IMR-90 (cell line): Measurements from ENCODE around the gene EDA. TPM values are rescaled to one million over a fixed set of nuclear protein-coding genes. Genes with fewer than 3 reads are reported as not detected.
"Not testable (repeated sequence)": the region's sequence is repeated elsewhere in the genome, so short reads cannot be mapped to it uniquely, and the experiment has no call there.

Experiments used
- ATAC-seq: fragments of 200-7000 bp; cut with Tn5 transposase; 2 replicates; pipeline ENCODE4 v1.9.1; 2020; ENCODE audit warnings: low read depth, mild to moderate bottlenecking, moderate library complexity
- BruUV-seq: library from RNA; stranded (reverse); fragments of 400-500 nt; replicated peaks from 2 replicates; lab custom pipeline; 2021; lab: Mats Ljungman, UMichigan
- CTCF ChIA-PET: fragments of 300-600 bp; formaldehyde crosslinking; extraction: SDS; loops from one replicate; lab custom pipeline; 2021; ENCODE audit warnings: antibody characterized with exemption; lab: Yijun Ruan, JAX
- POLR2A ChIA-PET: fragments of 300-600 bp; sonication (Branson Sonifier 250); formaldehyde crosslinking; loops from one replicate; lab custom pipeline; 2022; ENCODE audit warnings: antibody characterized with exemption; ENCODE audit not compliant: unreplicated experiment; lab: Charles Lee
- DNase-seq: peaks from one replicate; pipeline ENCODE4 v3.0.0; 2013
- H2AFZ ChIP-seq: replicated peaks from 2 replicates; pipeline ENCODE3; 2013; ENCODE audit warnings: low read length, mild to moderate bottlenecking; ENCODE audit not compliant: poor library complexity
- H2AK5ac ChIP-seq: 2 replicates; pipeline ENCODE4 v1.6.1; 2013; ENCODE audit warnings: low read depth, low read length, inconsistent platforms
- H2AK9ac ChIP-seq: replicated peaks from 2 replicates; pipeline ENCODE3; 2013; ENCODE audit warnings: mild to moderate bottlenecking, low read depth, low read length, moderate library complexity; ENCODE audit not compliant: poor library complexity
- H2BK120ac ChIP-seq: 2 replicates; pipeline ENCODE4 v1.6.1; 2013; ENCODE audit warnings: low read depth, low read length, inconsistent platforms
- H2BK15ac ChIP-seq: 3 replicates; pipeline ENCODE4 v1.6.1; 2013; ENCODE audit warnings: low read depth, low read length, inconsistent platforms
- H2BK20ac ChIP-seq: 2 replicates; pipeline ENCODE4 v1.6.1; 2013; ENCODE audit warnings: low read depth, mild to moderate bottlenecking, inconsistent platforms, low read length, moderate library complexity
- H2BK5ac ChIP-seq: 2 replicates; pipeline ENCODE4 v1.6.1; 2013; ENCODE audit warnings: mild to moderate bottlenecking, low read depth, low read length, inconsistent platforms; ENCODE audit not compliant: poor library complexity, severe bottlenecking
- H3K14ac ChIP-seq: replicated peaks from 2 replicates; pipeline ENCODE4 v1.6.1; 2013; ENCODE audit warnings: low read depth, low read length, inconsistent platforms
- H3K18ac ChIP-seq: 2 replicates; pipeline ENCODE4 v1.6.1; 2013; ENCODE audit warnings: low read depth, low read length, control low read depth
- H3K23ac ChIP-seq: 2 replicates; pipeline ENCODE4 v1.6.1; 2013; ENCODE audit warnings: low read depth, low read length, inconsistent platforms
- H3K27ac ChIP-seq: 2 replicates; pipeline ENCODE4 v1.5.1; 2013; ENCODE audit warnings: mild to moderate bottlenecking, control low read depth, low read length; ENCODE audit not compliant: insufficient read depth
- H3K27me3 ChIP-seq: 2 replicates; pipeline ENCODE4 v1.6.1; 2013; ENCODE audit warnings: low read length; ENCODE audit not compliant: control insufficient read depth, insufficient read depth
- H3K36me3 ChIP-seq: 2 replicates; pipeline ENCODE4 v1.6.1; 2013; ENCODE audit warnings: low read length, mixed read lengths; ENCODE audit not compliant: control insufficient read depth, insufficient read depth
- H3K4ac ChIP-seq: 2 replicates; pipeline ENCODE4 v1.6.1; 2013; ENCODE audit warnings: low read depth, low read length, inconsistent platforms
- H3K4me1 ChIP-seq: 2 replicates; pipeline ENCODE4 v1.6.1; 2013; ENCODE audit warnings: low read length, mixed read lengths; ENCODE audit not compliant: control insufficient read depth, insufficient read depth
- H3K4me2 ChIP-seq: 2 replicates; pipeline ENCODE4 v1.6.1; 2013; ENCODE audit warnings: low read depth, mild to moderate bottlenecking, control low read depth, low read length, moderate library complexity
- H3K4me3 ChIP-seq: 2 replicates; pipeline ENCODE4 v1.5.1; 2013; ENCODE audit warnings: low read depth, mild to moderate bottlenecking, control low read depth, low read length, moderate library complexity; ENCODE audit not compliant: insufficient read depth
- H3K56ac ChIP-seq: 2 replicates; pipeline ENCODE4 v1.6.1; 2013; ENCODE audit warnings: low read length, inconsistent platforms; ENCODE audit not compliant: insufficient read depth; ENCODE audit errors: extremely low read depth
- H3K79me1 ChIP-seq, 2 experiments: 2 replicates each; pipeline ENCODE4 v1.6.1; 2013; ENCODE audit warnings: low read length in 2 of 2, inconsistent platforms in 1 of 2, low read depth in 1 of 2
- H3K9ac ChIP-seq: 2 replicates; pipeline ENCODE4 v1.6.1; 2013; ENCODE audit warnings: low read depth, low read length, control low read depth
- H3K9me1 ChIP-seq: 2 replicates; pipeline ENCODE4 v1.6.1; 2013; ENCODE audit warnings: low read length, inconsistent platforms; ENCODE audit not compliant: insufficient read depth
- H3K9me3 ChIP-seq: 2 replicates; pipeline ENCODE4 v1.6.1; 2013; ENCODE audit warnings: low read length; ENCODE audit not compliant: control insufficient read depth, insufficient read depth
- H4K20me1 ChIP-seq: 2 replicates; pipeline ENCODE4 v1.6.1; 2013; ENCODE audit warnings: low read length, inconsistent platforms; ENCODE audit not compliant: insufficient read depth
- H4K5ac ChIP-seq: 2 replicates; pipeline ENCODE4 v1.6.1; 2013; ENCODE audit warnings: mild to moderate bottlenecking, low read depth, low read length, control low read depth
- H4K8ac ChIP-seq, 2 experiments: 2 replicates each; pipeline ENCODE4 v1.6.1; 2013; ENCODE audit warnings: low read depth in 2 of 2, low read length in 2 of 2, control low read depth in 1 of 2, inconsistent platforms in 1 of 2
- H4K91ac ChIP-seq: 2 replicates; pipeline ENCODE4 v1.6.1; 2013; ENCODE audit warnings: low read depth, low read length, inconsistent platforms; ENCODE audit not compliant: insufficient read depth
- CHD1 ChIP-seq: IDR thresholded peaks from 2 replicates; pipeline ENCODE4 v1.6.1; 2012; ENCODE audit warnings: low read depth, low read length, improper control_type of control experiment
- ELK1 ChIP-seq: fragments of 150-350 bp; IDR thresholded peaks from 2 replicates; pipeline ENCODE4 v1.6.1; 2016; ENCODE audit warnings: low read depth, mild to moderate bottlenecking, low read length, moderate library complexity, borderline replicate concordance
- MXI1 ChIP-seq: IDR thresholded peaks from 2 replicates; pipeline ENCODE4 v1.6.1; 2012; ENCODE audit warnings: low read depth, mild to moderate bottlenecking, low read length, moderate library complexity, borderline replicate concordance
- NFE2L2 ChIP-seq: fragments of 150-350 bp; IDR thresholded peaks from 2 replicates; pipeline ENCODE4 v1.6.1; 2016; ENCODE audit warnings: low read depth, mild to moderate bottlenecking, low read length
- POLR2A ChIP-seq: IDR thresholded peaks from 2 replicates; pipeline ENCODE4 v1.6.1; 2012; ENCODE audit warnings: mild to moderate bottlenecking, low read depth, low read length
- RCOR1 ChIP-seq: IDR thresholded peaks from 2 replicates; pipeline ENCODE4 v1.6.1; 2012; ENCODE audit warnings: mild to moderate bottlenecking, low read length, improper control_type of control experiment; ENCODE audit not compliant: insufficient replicate concordance
- SMC3 ChIP-seq: fragments of 150-350 bp; IDR thresholded peaks from 2 replicates; pipeline ENCODE4 v1.6.1; 2016; ENCODE audit warnings: low read depth, mild to moderate bottlenecking, antibody characterized with exemption, low read length, moderate library complexity
- WGBS, 2 experiments: methylation state at CpG; one replicate each; pipeline versions ENCODE4 v1.1.5 to v1.1.7; 2013; ENCODE audit warnings: missing lambda C conversion rate in 2 of 2; ENCODE audit not compliant: insufficient read length in 1 of 2; ENCODE audit errors: extremely low coverage in 2 of 2; 5-methylcytosine and 5-hydroxymethylcytosine counted together
- dilution Hi-C: fragments of 300-500 bp; cut with HindIII; formaldehyde crosslinking; loops from one replicate; pipeline ENCODE4 v1.14.3; 2018; ENCODE audit warnings: low sequenced_read_pairs; ENCODE audit not compliant: unreplicated experiment
- in situ Hi-C: fragments of 300-500 bp; cut with MboI; formaldehyde crosslinking; loops from 3 replicates; pipeline ENCODE4 v1.14.3; 2019; ENCODE audit warnings: low sequenced_read_pairs, inconsistent platforms, mixed read lengths
- intact Hi-C: fragments of 100-400 bp; cut with micrococcal nuclease; formaldehyde crosslinking; loops from 2 replicates; pipeline ENCODE4 v1.10.0; 2022
- polyA plus RNA-seq, 3 experiments: library from polyadenylated mRNA; depleted of rRNA; stranded (reverse); fragments of >200 nt; gene quantifications; 2 replicates each; pipeline ENCODE4 v1.2.3, GENCODE V29; 2012; ENCODE audit warnings: low replicate concordance in 1 of 3
- total RNA-seq: library from RNA; depleted of rRNA; stranded (reverse); fragments of >200 nt; gene quantifications from 2 replicates; pipeline ENCODE4 v1.2.3, GENCODE V29; 2012

EDA gene
- total and polyA plus RNA-seq, 2 of the 4 experiments (the other 2 are of a cell fraction) = under 0.01 TPM; not detected in 1

- no peaks in the 10 kb centered on the region for H4K20me1 ChIP-seq
- ATAC-seq (no peak), DNase-seq (no peak)
- no peak overlapping the region for H2BK5ac ChIP-seq
- H3K23ac ChIP-seq = no peak overlapping the region
- no peak overlapping the region for H2AFZ ChIP-seq
- no TSS peak for BruUV-seq
- no peaks in the 10 kb centered on the region; the same call in 1 of the 2 replicates for H3K27me3 ChIP-seq
- H4K5ac ChIP-seq = no peak overlapping the region
- no CpG with 5 or more reads among the region's 3 CpGs for WGBS, 2 experiments
- no peak overlapping the region for H3K4ac ChIP-seq
- no peaks in the 10 kb centered on the region for H3K9me3 ChIP-seq
- H2BK120ac ChIP-seq = no peak overlapping the region
- dilution Hi-C loops = no loop called here
- H3K4me1 ChIP-seq = no peaks in the 10 kb centered on the region
- intact Hi-C loops = no loop called here
- no peaks in the 10 kb centered on the region for H3K9me1 ChIP-seq
- no peaks in the 10 kb centered on the region for H3K36me3 ChIP-seq
- no peak overlapping the region for H3K56ac ChIP-seq
- TF ChIP-seq NFE2L2 (no peak), SMC3 (no peak), RCOR1 (no peak), ELK1 (no peak), CHD1 (no peak), MXI1 (no peak), POLR2A (no peak)
- no peak overlapping the region for H2AK9ac ChIP-seq
- no peak overlapping the region for H3K14ac ChIP-seq
- POLR2A ChIA-PET = no interaction called here
- H3K4me2 ChIP-seq = no peak overlapping the region
- H4K91ac ChIP-seq = no peak overlapping the region
- CTCF ChIA-PET = no interaction called here
- H2BK15ac ChIP-seq = no peak overlapping the region
- no peak overlapping the region for H3K27ac ChIP-seq
- no peaks in the 10 kb centered on the region for H3K79me1 ChIP-seq
- H3K4me3 ChIP-seq = no peak overlapping the region
- no peak overlapping the region for H3K18ac ChIP-seq
- H3K9ac ChIP-seq = no peak overlapping the region
- H2AK5ac ChIP-seq = no peak overlapping the region
- no peak overlapping the region for H4K8ac ChIP-seq
- in situ Hi-C loops = no loop called here
- H2BK20ac ChIP-seq = no peak overlapping the region
Observed at GRCh38 chrX:69844636-69845035, 228.7 kb downstream of the EDA start.

GRCh38 chrX:69859999-69860398 lies 244.1 kb downstream of the EDA start:
- H2AFZ ChIP-seq, H2BK15ac ChIP-seq, H3K4me2 ChIP-seq, H3K4me3 ChIP-seq, H2BK120ac ChIP-seq, H3K79me1 ChIP-seq, H4K91ac ChIP-seq, H3K27ac ChIP-seq, H2BK20ac ChIP-seq, POLR2A ChIA-PET, DNase-seq, H3K14ac ChIP-seq, in situ Hi-C loops, BruUV-seq, H3K4ac ChIP-seq, H3K9ac ChIP-seq, H3K9me1 ChIP-seq, H2AK9ac ChIP-seq, H2AK5ac ChIP-seq, H3K56ac ChIP-seq, H3K9me3 ChIP-seq, H3K27me3 ChIP-seq, intact Hi-C loops, H3K23ac ChIP-seq, H4K5ac ChIP-seq, H3K18ac ChIP-seq, CTCF ChIA-PET, H2BK5ac ChIP-seq, H4K8ac ChIP-seq, H3K36me3 ChIP-seq, ATAC-seq, H3K4me1 ChIP-seq, dilution Hi-C loops, H4K20me1 ChIP-seq: not testable (repeated sequence)
